Measurements from ENCODE around the gene TOX3.

- TF ChIP-seq CTCF (IDR thresholded peaks at IDR 0.05), result no peak
- no peak for TF ChIP-seq POLR2A (IDR thresholded peaks at IDR 0.05)
Observed at GRCh38 chr16:52545898-52546266, 1.1 kb downstream of the TOX3 start.
